WERI-Rb-1 (cell line): ENCODE results near the gene GPR25.
"Not testable (repeated sequence)": the region's sequence is repeated elsewhere in the genome, so short reads cannot be mapped to it uniquely, and the experiment has no call there.

Experiments
- DNase-seq: peaks from one replicate; pipeline ENCODE4 v3.0.0-alpha.2; 2020
- H3K27ac ChIP-seq: fragments of 250-450 bp; sonication (Bioruptor Pico); 2 replicates; pipeline ENCODE4 v1.5.1; 2020; ENCODE audit warnings: mild to moderate bottlenecking, moderate library complexity
- H3K27me3 ChIP-seq: fragments of 250-450 bp; sonication (Bioruptor Pico); 2 replicates; pipeline ENCODE4 v1.5.1; 2021; ENCODE audit warnings: mild to moderate bottlenecking, low read depth, moderate library complexity; ENCODE audit not compliant: insufficient read depth, severe bottlenecking
- H3K36me3 ChIP-seq: fragments of 250-450 bp; sonication (Bioruptor Pico); 2 replicates; pipeline ENCODE4 v1.5.1; 2020; ENCODE audit warnings: mild to moderate bottlenecking, moderate library complexity
- H3K4me3 ChIP-seq: 2 replicates; pipeline ENCODE4 v1.5.1; 2011; ENCODE audit warnings: low read depth, mild to moderate bottlenecking, control low read depth, low read length
- H3K9me3 ChIP-seq: fragments of 250-450 bp; sonication (Bioruptor Pico); 2 replicates; pipeline ENCODE4 v1.5.1; 2021; ENCODE audit warnings: mild to moderate bottlenecking, moderate library complexity; ENCODE audit not compliant: severe bottlenecking
- TF ChIP-seq, protein P1 (sequence below): IDR thresholded peaks from 2 replicates; pipeline ENCODE4 v1.5.1; 2011; ENCODE audit warnings: low read depth, mild to moderate bottlenecking, control low read depth, inconsistent platforms, low read length

The GPR25 gene

DNA sequence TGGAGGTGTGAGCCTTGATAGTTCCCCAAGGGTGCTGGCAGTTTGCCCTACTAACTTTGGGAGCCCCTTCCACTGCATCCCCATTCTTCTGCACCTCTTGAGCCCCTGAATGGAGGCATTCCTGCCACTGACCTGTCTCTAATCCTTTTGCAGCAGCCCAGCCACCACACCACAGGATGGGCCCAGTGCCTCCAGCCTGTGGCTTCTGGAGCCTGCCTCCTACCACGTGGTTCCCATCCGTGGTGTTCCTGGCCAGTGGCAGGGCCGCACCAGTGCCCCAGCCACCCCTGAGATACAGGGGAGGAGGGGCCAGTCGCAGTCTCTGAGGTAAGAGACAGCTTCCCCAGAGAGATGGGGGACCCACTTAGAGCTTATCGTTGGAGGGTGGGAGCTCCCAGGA is 36.3 kb downstream of the GPR25 start:
- TF ChIP-seq, protein P1, sequence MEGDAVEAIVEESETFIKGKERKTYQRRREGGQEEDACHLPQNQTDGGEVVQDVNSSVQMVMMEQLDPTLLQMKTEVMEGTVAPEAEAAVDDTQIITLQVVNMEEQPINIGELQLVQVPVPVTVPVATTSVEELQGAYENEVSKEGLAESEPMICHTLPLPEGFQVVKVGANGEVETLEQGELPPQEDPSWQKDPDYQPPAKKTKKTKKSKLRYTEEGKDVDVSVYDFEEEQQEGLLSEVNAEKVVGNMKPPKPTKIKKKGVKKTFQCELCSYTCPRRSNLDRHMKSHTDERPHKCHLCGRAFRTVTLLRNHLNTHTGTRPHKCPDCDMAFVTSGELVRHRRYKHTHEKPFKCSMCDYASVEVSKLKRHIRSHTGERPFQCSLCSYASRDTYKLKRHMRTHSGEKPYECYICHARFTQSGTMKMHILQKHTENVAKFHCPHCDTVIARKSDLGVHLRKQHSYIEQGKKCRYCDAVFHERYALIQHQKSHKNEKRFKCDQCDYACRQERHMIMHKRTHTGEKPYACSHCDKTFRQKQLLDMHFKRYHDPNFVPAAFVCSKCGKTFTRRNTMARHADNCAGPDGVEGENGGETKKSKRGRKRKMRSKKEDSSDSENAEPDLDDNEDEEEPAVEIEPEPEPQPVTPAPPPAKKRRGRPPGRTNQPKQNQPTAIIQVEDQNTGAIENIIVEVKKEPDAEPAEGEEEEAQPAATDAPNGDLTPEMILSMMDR: no peak
- Histone ChIP-seq H3K27me3 (no peaks in the 10 kb centered on the region), H3K4me3 (no peak overlapping the region), H3K9me3 (no peaks in the 10 kb centered on the region), H3K36me3 (peaks cover 24% of the 10 kb centered on the region), H3K27ac (no peak overlapping the region)
- DNase-seq: no peak

DNA sequence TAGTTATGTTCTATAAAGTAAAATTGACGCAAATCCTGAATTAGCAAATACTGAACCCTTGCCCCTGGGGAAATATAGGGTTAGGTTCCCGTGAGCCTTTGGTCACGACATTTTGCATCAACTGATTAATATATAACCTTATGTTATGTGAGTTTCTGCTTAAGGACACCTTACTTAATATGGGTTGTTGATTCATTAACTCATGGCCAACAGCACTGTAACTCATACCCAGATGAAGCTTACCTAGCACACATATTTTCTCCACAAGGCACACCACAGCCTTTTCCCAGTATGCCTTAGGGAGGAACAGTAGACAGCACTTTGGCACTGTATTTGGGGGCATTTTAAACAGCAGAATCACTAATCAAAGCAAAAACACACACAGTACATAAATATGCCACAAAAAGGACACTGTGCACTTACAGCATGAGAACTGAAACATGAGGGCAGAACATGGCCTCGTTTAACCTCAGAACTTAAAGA is 37.0 kb downstream of the GPR25 start:
- TF ChIP-seq, protein P1: no peak
- Histone ChIP-seq H3K27ac (no peak overlapping the region), H3K27me3 (no peaks in the 10 kb centered on the region), H3K36me3 (peaks cover 24% of the 10 kb centered on the region), H3K4me3 (no peak overlapping the region), H3K9me3 (no peaks in the 10 kb centered on the region)
- DNase-seq: no peak

DNA sequence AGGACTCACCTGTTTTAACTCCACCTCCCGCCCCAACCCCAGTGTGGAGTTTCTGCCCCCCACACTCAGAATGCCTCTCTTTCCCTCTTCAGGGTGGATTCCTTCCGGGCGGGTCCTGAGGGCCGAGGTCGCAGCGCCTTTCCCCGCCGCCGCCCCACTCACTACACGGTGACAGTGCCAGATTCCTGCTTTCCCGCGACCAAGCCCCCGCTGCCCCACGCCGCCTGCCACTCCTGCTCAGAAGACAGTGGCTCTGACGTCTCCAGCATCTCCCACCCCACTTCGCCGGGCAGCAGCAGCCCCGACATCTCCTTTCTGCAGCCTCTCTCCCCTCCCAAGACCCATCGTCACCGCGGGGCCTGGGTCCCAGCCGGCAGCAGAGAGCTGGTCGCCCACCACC is 38.6 kb downstream of the GPR25 start:
- H3K27me3 ChIP-seq: no peaks in the 10 kb centered on the region
- TF ChIP-seq, protein P1: no peak
- DNase-seq: no peak
- no peak overlapping the region for H3K4me3 ChIP-seq
- no peak overlapping the region for H3K27ac ChIP-seq
- H3K36me3 ChIP-seq: peaks cover 24% of the 10 kb centered on the region
- H3K9me3 ChIP-seq: no peaks in the 10 kb centered on the region

DNA sequence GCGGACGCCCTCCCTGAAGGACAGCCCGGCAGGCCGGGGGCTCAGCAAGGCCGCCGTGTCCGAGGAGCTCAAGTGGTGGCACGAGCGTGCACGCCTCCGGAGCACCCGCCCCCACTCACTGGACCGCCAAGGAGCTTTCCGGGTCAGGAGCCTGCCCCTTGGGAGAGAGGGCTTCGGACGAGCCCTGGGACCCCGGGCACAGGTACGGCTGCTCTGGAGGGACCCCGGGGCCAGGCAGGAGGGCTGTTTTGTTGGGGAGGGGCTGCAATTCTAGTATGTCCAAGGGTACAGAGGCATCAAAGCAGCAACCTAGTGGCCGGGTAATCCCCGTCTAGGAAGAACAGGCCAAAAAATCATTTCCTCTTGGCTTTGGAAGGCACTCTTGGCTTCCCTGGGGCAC is 39.2 kb downstream of the GPR25 start:
- H3K36me3 ChIP-seq: peaks cover 24% of the 10 kb centered on the region
- not testable (repeated sequence) for H3K9me3 ChIP-seq, H3K27me3 ChIP-seq, DNase-seq, H3K27ac ChIP-seq, H3K4me3 ChIP-seq

DNA sequence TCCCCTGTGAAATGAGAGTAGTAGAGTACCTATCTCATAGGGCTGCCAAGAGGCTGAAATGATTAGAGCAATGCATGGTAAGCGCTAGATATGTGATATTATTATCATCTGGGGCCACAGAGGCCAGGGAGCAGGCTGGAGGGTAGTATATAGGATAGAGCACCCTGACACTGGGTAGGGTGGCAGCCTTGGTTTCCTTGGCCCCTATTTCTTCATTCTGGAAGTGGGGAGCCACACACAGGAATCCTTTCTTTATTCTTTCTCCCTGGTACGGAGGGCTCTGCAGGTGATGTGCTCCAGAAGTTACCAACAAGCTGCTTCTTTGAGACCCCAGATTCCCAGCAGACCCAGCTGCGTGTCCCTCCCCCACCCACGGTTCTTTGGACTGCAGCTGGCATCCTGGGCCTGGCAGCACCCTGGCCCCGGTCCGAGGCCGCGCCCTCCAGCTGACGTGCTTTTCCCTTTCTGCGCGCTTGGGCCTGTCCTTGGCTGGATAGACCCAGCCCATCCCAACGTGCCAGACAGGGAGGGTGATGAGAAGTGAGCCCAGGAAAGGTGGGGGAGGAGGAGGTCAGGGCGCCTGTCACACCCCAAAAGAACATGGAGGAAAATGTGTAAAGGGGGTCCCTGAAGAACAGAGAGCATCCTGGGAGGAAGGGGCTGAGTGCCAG is 40.1 kb downstream of the GPR25 start:
- no peak overlapping the region for H3K4me3 ChIP-seq
- no peaks in the 10 kb centered on the region for H3K27me3 ChIP-seq
- no peaks in the 10 kb centered on the region for H3K9me3 ChIP-seq
- TF ChIP-seq, protein P1: no peak
- DNase-seq: no peak
- no peak overlapping the region for H3K27ac ChIP-seq
- H3K36me3 ChIP-seq: peaks cover 22% of the 10 kb centered on the region

DNA sequence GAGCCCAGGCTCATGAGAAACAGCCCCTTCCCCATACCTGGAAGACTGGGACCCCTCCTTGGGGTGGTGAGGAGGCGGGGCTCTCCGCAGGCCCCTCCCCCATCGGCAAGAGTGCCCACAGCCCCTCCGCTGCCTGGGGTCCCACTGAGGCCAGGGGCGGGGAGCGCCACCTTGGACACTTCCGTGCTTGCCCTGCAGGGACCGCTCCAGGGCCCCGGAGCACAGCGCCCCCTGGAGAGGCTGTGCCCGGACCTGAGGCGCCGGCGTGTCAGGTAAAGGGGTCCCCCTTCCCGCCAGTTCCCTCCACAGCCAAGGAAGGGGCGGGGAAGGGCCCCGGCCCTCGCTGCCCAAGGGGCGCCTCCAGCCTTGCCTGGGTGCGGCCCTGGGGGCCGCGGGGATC is 43.4 kb downstream of the GPR25 start:
- H3K27ac ChIP-seq: no peak overlapping the region
- no peaks in the 10 kb centered on the region for H3K27me3 ChIP-seq
- TF ChIP-seq, protein P1: peak; percentile 74
- H3K36me3 ChIP-seq: peaks cover 9% of the 10 kb centered on the region
- no peak for DNase-seq
- no peak overlapping the region for H3K4me3 ChIP-seq
- peaks cover 2% of the 10 kb centered on the region for H3K9me3 ChIP-seq
